DMS153 treated with DMSO at 0.1 percent for 48 hours (cell line): Measurements from ENCODE around the gene ARHGAP15.

Experiments used
- DNase-seq: peaks from one replicate; lab custom pipeline; 2025; ENCODE audit not compliant: unreplicated experiment; lab: John Stamatoyannopoulos, UW

ARHGAP15 gene

DNA sequence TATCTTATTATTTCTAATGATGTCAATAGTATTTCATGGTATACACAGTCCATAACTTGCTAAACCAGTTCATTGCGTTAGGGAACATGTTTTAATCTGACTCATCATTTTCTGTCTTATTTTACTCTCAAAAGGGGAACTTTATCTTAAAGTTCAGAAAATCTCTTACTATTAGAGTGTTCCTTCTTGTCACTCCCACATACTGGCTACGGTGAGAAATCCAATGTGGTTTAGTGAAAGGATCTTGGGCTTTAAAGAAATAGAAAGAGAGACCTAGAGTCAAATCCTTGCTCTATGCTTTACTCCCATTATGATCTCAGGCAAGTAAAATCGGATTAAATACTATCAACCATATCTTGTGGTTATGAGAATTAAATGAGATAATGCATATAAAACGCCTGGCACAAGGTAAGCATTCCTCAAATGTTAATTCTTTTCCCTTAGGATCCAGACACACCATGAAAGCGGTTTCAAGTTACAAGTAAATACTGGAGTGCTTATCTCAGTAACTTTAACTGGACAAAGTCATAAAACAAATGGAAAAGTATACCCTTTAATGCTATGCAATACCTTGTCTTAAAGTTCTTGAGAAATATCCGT, 576.0 kb downstream of the ARHGAP15 start:
- DNase-seq: no peak

DNA sequence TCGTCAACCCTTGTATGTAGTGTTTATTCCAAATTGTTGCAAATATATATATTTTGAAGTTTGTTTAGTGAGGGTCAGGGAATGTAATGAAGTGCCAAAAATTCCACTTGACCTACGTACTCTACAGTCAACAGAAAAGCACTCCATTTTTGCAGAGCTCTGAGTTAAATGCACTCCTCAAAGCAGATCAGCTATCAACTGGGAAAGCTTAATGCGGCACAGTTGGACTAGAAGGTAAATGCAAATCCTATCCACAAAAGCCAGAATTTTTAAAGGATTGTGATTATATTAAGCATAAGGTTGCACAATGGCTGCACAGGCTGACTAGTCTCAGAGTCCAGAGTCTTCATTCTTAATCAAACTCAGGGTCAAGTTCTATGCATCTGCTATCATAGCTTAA, 577.1 kb downstream of the ARHGAP15 start:
- DNase-seq: no peak

DNA sequence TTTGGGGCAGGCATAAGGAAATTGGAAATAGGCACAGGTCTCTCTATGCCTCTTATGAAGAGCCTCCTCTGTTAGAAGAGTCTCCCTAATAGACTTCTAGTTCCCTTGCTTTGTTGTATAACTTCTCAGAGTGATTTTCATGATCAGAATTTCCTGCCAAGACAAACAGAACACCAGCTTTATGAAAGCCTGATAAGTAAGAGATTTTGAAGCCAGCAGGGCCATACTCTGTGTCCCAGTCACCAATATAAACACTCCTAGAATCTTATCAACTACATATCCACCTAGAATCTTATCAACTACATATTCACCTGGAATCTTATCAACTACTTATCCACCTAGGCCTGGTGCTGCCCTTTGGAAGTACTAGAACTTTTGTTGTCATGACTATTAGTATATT, 579.5 kb downstream of the ARHGAP15 start:
- DNase-seq: no peak

DNA sequence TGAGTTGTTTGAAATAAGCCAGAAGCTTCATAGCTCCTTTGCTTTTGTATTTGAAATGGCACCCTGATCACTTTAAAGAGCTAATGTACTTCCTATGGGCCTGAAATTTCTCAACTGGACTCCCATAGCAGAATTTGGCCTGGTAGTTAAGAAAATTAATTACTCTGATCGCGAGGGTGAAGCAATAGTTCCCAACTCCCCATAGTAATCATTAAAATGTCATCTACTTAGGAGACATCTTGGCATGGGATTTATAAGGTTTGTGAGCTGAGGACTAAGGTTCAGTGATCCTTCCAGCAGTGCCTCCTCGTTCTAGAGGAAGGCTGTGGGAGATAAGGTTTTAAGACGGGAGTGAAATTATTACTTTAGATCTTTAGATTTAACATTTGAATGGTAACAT, 581.0 kb downstream of the ARHGAP15 start:
- DNase-seq: no peak

DNA sequence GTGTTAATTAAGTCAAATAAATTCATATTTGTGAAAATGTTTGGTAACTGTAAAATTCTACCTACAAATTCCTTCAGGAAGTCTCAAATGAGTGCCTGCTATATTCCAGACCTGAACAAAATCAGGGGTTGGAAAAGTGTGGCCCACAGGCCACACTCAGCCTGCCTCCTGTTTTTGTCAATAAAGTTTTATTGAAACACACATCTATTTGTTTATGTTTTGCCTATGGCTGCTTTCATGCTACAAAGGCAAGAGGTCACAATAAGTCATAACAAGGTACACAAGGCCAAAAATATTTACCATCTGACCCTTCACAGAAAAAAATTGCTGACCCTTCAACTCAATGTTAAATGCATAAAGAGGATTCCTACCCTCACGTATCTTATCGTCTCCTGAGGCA, 581.7 kb downstream of the ARHGAP15 start:
- DNase-seq: no peak

DNA sequence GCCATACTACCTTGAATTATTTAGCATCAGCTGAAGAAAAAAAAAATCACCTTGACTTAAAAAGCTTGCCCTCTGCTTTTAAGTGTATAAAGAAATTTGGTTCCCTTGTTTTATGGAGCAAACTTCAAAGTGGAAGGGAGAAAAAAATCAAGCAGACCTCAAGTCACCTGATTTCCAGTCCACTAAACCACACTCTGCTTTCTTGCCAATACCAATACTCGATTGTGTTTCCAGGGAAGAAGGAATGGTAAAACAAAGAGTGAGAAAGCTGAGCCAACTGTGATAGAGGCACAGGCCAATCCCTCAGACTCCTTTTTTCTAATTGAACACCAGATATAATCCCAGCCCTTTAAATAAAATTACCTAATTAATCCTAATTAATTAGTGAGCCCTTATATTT, 587.3 kb downstream of the ARHGAP15 start:
- no peak for DNase-seq

DNA sequence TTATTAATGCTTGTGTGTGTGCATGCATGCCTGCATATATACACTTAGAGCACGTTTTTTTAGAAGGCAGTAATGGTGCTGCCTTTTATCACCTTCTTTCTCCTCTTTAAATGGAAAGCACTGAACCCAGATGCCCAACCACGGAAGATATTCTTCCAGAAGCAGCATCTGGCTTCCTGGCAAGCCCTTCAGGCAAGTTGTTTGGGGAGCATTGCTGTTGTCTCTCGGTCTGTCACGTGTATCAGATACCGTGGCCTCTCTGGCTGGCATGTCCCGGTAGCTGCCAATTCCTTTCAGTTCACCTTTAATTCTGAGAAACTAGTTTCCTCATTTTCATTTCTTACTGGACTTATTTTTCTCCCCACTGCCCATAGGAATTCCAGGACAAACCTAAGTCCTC, 587.8 kb downstream of the ARHGAP15 start:
- DNase-seq: no peak

DNA sequence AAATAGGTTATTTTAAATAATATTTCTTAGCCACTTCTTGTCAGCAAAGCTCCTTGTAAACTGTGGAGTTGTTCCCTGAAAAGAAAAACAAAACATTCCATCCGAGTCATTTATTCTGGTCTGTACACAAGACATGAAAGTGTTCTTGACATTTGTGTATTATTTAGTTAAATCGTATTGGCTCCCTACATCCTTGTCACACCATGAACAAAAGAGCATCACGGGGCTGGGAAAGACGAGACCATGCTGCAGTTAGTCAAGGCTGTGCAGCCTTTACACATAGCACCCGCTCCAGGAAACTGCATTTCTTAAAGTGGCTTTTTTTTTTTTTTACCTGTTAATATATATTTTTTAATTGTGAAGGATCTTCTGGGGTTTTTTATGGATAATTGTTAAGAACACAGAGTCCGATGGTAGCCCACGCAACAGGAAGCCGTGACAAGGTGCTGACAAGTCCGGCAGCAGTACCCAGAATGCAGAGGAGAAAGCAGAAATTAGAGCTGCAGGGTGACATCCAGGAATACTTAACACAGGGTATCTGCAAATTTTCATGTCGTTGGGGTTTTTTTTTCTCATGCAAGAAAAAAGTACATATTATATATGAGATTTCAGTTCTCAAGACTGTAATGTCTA, 588.4 kb downstream of the ARHGAP15 start:
- DNase-seq: no peak

DNA sequence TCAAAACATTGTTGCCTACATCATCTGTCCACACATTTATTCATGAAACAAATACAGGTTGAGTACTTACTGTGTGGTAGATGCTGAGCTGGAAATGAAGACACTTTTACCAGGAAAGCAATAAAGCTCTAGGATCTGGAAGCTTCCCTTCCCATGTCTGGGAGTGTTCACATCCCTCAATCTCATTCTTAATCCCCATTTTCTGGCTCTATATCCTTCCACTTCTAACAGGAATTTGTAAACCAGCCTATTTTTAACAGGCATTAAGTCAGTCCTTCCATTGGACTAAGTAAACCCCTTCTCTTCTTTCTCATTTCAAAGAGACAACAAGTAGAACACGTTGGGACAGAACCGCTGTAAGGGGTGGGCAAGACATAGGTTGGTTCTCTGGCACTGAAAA, 589.5 kb downstream of the ARHGAP15 start:
- DNase-seq: no peak

DNA sequence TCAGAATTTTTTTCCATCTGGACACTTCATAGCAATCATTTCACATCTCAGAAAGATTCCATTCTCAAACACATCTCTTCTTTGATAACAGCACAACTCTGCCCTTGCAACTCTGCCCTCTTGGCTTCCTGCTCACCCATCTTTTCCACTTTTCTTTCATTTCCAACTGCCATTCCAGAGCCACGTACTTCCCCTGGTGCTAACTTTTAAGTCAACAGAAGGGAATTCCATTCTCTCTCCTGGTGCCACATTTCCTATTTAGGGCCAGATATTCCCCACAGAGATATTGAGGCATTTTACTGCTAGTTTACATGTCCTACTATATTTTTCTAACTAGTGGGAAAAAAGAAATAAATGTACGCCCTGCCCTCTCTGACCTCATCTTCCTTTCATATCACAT, 590.2 kb downstream of the ARHGAP15 start:
- DNase-seq: no peak

DNA sequence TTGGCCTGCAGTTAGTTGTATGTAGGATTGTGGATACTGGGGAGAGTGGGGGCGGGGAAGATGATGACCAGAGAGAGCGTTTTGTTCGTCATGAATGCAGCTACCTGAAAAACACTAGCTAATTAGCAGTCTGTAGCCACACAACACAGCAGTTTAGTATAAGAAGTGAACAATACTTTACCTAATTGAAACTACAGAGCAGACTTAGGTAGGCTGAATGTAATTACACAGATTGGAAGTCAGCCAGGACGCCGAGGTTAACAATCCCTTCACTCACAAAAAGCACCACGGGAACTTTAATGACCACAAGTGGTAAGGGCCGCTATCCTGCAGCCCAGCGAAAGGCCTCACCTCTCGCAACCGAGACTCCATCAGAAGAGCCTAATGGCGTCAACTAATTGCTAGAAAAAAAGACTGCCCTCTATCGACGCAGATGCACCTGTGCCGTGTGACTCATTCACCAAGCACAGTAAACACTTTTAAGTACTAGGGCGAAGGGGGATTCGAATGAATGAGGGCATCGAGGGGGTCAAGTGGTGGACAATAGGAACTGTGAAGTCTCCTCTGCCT, 591.0 kb downstream of the ARHGAP15 start:
- no peak for DNase-seq

DNA sequence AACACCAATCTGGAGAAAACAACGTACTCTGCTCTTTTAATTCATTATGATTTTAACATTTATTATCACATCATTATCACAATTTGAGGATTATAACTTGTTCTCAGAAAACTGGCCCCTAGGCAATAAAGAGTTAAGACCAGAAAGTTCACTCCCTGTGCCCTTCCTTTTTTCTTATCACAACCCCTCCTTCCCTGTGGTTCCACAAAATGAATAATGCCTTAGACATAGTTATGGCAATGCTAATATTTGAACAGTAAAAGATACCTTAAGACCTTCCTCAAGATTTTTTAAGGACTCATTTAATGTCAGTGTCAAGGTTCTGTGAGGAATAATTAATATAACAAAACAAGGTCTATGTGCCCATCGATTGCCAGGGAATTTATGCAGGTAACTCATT, 596.2 kb downstream of the ARHGAP15 start:
- DNase-seq: no peak

DNA sequence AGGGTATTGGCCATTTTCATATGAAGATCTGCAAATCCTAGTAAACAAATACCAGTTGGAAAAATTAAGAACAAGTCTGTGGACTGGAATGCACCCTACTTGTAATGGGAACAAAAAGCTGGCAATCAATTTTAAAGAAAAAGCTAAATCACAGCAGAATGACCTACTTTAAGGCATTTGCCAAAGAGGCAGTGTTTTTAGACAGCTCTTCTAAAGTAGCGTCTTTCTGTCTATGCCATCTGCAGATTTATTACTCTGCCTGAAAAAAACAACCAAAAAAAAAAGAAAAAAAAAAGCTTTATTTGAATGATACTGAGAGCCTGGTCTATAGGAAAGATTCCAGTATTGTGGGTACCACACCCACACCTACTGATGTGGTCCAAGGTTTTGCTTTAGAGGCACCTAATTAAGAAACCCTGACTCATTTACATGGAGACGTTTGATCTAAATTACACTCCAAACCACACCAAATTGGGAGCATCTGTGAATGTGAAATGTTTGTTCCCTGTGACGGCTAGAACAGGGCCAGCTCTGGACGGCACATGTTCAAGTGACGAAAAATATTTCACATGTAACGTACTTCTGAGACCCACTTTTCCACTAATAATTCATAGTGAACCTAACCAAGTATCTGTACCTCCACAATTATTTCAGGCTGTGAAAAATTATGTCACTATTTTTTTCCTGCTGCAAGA, 597.1 kb downstream of the ARHGAP15 start:
- DNase-seq: no peak

DNA sequence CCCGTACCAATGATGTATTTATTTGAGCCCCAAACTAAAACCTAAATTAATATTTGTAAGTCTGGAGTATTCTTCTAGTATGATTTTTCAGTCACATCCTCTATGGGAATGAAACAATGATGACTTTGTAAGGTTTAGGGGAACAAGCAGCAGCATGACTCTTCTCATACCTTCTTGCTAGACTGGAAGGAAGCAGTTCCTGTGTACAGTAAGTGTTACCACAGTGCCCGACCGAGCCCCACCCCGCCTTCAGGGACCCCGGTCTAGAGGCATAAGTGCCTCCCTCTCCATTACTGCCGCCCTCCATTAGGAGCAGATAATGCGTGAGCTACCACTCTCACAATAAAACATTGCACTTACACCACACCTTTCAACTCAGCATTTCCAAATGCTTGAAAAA, 599.3 kb downstream of the ARHGAP15 start:
- no peak for DNase-seq

DNA sequence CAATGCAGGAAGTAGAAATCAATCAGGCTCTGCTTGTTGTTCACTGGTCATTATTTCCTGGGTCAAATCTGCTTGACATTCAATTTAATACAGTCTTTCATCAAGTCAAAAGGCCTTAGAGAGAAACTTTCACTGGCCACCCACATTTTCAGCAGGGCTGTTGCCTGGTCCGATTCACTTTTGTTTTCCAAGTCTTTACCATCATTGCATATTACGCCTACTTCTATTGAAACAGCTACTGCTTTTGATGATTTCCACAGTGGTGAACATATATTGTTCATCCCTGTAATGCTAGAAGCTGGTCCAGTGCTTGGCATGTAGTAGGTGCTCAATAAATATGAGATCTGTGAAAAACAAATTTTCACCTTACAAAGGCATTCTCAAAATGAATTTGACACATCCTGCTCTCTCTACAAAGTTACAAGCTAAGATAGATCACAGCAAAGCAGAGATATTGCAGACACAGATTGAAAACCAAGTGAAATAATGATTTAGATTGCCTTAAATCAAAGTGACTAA, 600.1 kb downstream of the ARHGAP15 start:
- no peak for DNase-seq

DNA sequence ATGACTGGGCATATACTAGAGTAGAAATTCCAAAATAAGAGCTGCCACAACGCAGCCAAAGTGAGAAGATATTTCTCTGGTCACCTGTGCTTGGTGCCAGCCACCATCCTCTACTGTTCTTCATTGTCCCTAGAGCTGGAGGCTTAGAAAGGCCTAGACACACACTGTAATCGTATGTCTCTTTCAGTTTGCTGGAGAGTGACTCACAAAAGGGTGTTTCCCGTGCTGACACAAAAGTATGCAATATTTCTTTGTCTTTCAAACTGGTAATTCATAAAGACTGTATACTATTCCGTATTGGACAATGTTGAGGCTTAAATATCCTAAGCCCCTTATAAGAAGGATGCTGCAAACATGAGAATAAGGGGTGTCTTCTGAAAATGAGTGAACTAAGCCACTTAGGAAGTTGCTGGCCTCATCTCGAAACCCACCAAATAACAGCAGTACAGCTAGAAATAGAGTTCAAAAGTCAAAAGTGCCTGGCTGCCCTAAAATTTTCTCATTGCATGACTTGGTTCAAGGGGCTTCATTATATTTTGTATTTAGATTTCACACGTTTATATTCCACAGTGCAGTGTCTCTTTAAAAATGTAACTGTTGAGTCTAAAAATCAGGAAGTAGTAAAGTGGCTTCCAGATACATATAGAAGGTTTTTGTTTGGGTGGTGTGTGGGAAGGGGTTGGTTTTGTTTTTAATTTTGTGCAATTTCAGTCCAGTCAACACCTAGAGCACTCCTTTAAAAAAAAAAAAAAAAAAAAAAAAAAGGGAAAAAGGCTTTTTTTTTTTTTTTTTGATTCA, 601.1 kb downstream of the ARHGAP15 start:
- no peak for DNase-seq

DNA sequence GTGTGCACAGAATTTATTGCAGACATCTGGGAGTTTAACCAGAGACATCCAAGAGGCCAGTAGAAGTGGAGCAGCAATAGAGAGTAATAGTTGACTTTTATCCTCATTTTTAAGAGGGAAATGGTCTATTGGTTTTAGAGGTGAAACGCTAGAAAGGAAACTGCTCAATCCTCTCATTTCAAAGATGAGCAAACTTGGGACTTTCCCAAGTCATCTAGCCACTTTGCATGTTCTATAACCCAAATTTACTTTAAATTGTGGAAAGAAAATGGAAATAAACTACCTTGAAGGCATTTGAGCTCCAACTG, 601.7 kb downstream of the ARHGAP15 start:
- no peak for DNase-seq

DNA sequence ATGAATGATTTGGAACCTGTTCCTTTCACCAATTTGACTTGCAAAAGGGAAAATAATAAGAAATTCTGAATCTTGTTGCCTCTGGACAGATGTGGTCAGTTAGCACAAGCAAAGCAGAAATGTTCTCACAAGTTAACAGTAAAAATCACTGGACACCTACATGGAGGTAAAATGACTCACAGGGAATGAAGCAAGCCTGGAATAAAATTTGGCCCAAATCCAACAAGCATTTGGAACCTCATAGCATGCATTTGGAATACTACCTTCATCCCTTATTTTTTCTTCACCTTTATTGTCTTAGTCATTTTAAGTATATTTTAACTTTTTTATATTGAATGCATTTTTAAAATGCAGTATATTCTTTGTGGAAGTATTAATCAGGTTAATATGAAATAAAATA, 602.9 kb downstream of the ARHGAP15 start:
- DNase-seq: no peak

DNA sequence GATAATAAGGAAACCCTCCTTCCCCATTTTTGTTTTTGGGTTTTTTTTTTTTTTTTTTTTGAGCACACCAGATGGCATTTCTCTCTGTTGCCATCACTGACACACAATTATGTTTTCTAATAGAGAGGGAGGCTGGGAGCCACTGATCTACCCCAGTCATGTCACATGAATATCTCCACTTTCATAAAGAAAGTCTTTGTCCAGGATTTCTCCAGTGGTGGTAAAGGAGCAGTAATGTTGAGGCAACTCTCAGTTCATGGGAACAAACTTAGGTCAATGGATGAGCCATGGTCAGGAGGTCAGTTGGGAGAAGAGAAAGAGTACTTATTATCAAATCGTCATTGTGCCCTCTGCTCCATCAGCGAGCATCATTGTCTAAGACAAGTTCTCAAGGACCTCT, 603.7 kb downstream of the ARHGAP15 start:
- no peak for DNase-seq

DNA sequence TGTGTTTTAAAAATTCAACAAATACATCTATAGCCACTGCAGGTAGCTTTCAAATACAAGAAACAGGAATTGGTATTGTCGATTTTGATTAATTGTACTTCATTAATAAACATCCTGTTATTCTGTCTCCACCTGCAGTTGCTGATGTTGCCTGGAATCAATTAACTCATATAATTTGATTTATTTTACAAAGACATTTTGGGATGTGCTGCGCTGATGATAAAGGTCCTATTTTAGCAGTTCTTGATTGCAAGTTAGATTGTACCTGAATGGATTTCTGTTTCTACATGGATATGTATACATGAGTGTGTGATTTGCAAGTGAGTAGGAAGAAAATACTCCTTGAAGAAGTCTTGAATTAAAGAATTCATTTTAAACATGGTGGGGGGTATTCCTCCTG, 605.3 kb downstream of the ARHGAP15 start:
- no peak for DNase-seq

DNA sequence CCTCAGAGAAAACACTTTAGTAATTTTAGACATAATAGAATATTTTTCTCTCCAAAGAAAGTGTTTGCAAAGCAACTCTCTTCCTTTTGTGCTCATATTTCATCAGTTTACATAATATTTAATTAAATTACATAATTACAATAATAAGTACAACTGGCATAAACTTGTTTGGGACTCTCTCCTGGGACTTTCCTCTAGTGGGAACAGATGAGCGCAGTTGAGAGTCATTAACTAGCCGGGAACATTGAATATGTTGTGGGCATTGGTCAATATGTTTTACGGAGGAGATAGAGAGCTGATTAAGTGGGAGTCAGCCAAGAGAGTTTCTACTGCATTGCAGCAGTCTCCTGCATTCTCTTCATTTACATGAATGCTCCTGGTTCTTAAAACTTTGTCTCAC, 607.7 kb downstream of the ARHGAP15 start:
- no peak for DNase-seq

DNA sequence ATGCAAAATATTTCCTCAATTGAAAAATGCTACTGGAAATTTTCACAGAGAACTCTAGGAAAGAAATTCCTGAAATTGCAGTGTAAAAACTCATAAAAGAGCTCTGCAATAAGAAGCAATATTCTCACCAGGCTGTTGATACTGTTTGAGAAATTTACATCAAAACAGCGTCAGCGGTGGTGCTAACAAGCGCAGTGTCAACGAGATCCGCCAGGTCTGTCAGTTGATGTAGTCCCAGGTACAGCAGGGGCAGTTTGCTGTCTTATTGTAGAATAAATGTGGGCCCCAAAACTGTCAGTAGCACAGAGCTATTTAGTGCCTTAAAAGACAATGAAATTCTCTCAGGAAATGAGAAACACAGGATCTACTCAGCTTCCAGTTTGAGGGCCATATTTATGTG, 611.2 kb downstream of the ARHGAP15 start:
- no peak for DNase-seq
